Body of pancreas (tissue), 4 donors: ENCODE data around the gene USP36.

ENCODE experiments used
- POLR2A ChIP-seq, 3 donors: fragments of 450-650 bp; IDR thresholded peaks; one replicate each; pipeline ENCODE4 v1.6.1; 2016; ENCODE audit warnings: antibody characterized with exemption in 3 of 3, mild to moderate bottlenecking in 2 of 3
- TF ChIP-seq, protein P1 (sequence below), 7 experiments: fragments of 450-650 bp in 4 of 7; fragments of 200-600 bp in 3 of 7; sonication (generic) in 3 of 7; IDR thresholded peaks; one replicate each; pipeline ENCODE4 v1.5.1; 2016 to 2019; ENCODE audit warnings: antibody characterized with exemption in 7 of 7

- TF ChIP-seq, protein P1, sequence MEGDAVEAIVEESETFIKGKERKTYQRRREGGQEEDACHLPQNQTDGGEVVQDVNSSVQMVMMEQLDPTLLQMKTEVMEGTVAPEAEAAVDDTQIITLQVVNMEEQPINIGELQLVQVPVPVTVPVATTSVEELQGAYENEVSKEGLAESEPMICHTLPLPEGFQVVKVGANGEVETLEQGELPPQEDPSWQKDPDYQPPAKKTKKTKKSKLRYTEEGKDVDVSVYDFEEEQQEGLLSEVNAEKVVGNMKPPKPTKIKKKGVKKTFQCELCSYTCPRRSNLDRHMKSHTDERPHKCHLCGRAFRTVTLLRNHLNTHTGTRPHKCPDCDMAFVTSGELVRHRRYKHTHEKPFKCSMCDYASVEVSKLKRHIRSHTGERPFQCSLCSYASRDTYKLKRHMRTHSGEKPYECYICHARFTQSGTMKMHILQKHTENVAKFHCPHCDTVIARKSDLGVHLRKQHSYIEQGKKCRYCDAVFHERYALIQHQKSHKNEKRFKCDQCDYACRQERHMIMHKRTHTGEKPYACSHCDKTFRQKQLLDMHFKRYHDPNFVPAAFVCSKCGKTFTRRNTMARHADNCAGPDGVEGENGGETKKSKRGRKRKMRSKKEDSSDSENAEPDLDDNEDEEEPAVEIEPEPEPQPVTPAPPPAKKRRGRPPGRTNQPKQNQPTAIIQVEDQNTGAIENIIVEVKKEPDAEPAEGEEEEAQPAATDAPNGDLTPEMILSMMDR (IDR thresholded peaks at IDR 0.05), result no peak
- no peak for TF ChIP-seq POLR2A (IDR thresholded peaks at IDR 0.05)
Observed at GRCh38 chr17:78844301-78845005, 3.8 kb upstream of the USP36 start.
